ENCODE results near the gene OR1M1.
"Not testable (repeated sequence)": the region's sequence is repeated elsewhere in the genome, so short reads cannot be mapped to it uniquely, and the experiment has no call there.

OR1M1 gene, protein sequence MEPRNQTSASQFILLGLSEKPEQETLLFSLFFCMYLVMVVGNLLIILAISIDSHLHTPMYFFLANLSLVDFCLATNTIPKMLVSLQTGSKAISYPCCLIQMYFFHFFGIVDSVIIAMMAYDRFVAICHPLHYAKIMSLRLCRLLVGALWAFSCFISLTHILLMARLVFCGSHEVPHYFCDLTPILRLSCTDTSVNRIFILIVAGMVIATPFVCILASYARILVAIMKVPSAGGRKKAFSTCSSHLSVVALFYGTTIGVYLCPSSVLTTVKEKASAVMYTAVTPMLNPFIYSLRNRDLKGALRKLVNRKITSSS
- 0 reads per million in 2 donors for total RNA-seq

DNA sequence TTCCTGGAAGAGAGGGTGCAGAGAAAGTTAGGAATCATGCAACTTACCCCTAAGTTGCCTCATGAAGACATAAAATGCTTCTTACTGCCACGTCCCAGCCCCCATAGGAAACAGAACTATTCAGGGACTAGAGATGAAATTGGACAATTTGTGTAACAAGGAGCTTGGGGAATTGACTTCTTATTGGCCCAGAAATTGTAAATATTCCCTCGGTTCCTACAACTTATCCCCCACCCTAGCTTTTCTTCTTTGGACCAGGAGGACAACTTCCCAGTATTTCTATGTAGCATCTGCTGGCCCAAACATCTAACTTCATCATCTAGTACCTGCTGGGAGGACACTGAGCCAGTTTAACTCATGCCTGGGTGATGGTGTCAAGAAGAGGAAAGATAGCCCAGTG is at the start of gene OR1M1:
TSS of gene OR1M1 (plus strand) at position 301 of the 400 bp plus-strand sequence. CDS start 6,184 bp downstream, outside the sequence.
- no peak for DNase-seq

DNA sequence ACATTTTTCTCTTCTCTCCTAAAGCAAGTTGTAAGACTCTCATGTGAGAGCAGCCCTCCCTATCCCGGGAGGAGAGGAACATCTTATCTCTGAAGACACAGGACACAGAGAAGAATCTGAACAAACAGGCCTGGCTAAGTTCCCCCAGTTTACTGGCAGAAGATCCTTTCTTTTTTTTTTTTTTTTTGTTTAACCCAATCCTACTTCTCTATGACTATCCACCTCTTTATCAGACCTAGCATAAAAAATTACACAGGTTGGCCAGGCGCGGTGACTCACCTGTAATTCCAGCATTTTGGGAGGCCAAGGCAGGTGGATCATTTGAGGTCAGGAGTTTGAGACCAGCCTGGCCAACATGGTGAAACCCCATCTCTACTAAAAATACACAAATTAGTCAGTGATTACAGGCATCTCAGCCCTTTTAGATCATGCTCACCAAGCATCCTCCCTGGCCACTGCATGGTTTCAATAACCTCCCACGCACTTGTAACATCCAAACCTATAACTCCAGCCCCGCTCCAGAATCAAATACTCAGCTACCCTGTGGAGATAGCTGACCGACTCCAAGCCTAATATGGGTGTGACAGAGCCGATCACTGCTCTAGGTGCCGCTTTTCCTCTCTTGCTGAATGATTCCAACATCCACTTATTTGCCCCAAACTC is 49.3 kb upstream of the OR1M1 start:
- no peak for DNase-seq

DNA sequence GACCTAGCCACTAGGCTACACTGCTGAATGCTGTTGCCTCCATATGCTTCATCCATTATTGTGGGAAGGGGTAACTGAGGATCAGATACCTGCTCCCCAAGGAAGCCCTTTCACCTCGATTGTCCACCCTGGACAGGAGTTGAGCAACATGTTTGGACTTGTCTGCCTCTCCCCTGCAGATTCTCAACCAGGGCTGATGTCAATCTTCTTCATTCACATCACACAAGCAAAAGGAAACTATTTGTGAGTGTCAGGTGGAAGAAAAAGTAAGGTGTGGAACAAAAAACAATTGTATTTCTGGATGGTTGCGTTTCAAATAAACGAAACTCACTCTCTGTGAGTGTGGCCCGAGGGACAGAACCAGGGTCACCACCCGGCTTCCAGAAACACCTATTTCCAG is 47.1 kb upstream of the OR1M1 start:
- DNase-seq, result no peak

DNA sequence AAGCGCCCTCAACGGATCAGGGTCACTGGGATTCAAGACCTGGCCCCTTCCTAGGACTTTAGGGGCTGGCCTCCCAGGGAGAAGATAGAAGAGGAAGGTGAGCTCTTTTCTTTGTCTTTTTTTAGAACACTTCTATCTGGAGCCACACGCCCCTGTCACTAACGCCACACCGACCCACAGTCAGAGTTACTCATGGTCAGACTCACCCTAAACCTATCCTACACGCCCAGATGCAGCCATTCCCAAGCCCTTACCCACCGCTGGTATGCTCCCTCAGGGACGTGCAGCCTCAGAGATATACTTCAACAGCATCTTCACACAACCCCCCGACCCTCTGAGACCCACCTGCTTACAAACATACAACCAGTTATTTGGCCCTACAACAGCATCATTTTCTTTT is 46.7 kb upstream of the OR1M1 start:
- no peak for DNase-seq

DNA sequence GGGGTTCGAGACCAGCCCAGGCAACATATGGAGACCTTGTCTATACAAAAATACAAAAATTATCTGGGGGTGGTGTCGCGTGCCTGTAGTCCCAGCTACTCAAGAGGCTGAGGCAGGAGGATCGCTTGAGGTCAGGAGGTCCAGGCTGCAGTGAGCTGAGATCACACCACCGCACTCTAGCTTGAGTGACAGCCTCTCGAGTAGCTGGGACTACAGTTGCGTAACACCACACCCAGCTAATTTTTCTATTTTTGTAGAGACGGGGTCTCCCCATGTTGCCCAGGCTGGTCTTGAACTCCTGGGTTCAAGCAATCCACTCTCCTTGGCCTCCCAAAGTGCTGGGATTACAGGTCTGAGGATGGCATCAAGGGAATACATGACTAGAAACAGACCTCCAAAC is 45.8 kb upstream of the OR1M1 start:
- no peak for DNase-seq

DNA sequence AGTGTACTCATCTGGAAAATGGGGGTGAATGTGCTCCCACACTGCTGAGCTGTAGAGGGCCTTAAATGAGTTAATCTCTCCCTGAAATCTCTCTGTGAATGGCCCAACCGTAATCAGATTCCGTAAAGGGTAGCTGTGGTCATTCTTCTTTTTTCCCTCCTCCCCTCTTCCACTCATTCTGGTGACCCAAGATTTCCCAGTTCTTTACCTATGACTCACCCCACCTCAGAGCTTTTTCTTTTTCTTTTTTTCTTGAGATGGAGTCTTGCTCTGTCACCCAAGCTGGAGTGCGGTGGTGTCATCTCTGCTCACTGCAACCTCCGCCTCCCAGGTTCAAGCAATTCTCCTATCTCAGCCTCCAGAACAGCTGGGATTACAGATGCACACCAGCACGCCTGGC is 43.3 kb upstream of the OR1M1 start:
- no peak for DNase-seq

DNA sequence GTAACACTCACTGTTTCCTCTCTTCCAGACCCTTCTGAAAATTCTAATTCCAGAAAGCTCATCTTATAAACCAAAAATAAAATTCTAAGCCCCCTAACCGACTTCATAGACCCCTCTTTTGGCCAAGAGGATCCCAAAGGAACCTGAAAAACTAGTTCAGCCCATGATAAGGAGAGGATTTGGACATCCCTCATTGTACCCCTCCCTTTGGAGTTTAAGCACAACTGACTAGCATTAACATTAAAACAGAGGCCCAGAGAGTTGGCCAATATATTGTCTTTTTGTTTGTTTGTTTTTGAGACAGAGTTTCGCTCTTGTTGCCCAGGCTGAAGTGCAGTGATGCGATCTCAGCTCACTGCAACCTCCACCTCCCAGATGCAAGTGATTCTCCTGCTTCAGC is 42.4 kb upstream of the OR1M1 start:
- DNase-seq, result no peak

DNA sequence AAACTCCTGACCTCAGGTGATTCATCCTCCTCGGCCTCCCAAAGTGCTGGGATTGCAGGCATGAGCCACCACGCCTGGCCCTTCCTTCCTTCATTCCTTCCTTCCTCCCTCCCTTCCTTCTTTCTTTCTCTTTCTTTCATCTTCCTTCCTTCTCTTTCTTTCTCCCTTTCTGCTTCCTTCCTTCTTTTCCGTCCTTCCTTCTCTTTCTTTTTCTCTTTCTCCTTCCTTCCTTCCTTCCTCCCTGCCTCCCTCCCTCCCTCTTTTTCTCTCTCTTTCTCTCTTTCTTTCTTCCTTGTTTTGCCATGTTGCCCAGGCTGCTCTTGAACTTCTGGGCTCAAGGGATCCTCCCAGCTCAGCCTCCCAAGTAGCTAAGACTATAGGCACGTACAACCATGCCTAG is 40.2 kb upstream of the OR1M1 start:
- no peak for DNase-seq

DNA sequence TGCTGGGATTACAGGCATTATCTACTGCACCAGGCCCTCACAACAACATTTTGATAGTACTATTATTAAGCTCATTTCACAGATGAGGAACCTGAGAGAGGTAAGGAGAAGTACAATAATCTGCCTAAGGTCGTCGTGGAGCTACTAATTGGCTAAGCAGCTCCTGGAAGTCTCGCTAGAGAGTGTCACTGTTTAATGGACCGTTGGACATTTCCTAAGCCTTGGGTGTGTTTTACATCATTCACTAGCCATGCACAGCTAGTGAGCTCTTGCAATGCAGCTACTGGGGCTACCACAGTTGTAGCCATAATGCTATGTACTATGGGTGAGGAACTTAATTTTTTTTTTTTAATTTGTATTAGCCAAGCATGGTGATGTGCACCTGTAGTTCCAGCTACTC is 34.0 kb upstream of the OR1M1 start:
- DNase-seq, result no peak

DNA sequence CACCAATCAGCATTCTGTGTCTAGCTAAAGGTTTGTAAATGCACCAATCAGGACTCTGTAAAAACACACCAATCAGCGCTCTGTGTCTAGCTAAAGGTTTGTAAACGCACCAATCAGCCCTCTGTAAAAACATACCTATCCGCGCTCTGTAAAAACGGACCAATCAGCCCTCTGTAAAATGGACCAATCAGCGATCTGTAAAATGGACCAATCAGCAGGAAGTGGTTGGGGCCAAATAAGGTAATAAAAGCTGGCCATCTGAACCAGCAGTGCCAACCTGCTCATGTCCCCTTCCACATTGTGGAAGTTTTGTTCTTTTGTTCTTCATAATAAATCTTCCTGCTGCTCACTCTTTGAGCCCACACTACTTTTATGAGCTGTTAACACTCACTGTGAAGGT is 33.2 kb upstream of the OR1M1 start:
- DNase-seq, result not testable (repeated sequence)

DNA sequence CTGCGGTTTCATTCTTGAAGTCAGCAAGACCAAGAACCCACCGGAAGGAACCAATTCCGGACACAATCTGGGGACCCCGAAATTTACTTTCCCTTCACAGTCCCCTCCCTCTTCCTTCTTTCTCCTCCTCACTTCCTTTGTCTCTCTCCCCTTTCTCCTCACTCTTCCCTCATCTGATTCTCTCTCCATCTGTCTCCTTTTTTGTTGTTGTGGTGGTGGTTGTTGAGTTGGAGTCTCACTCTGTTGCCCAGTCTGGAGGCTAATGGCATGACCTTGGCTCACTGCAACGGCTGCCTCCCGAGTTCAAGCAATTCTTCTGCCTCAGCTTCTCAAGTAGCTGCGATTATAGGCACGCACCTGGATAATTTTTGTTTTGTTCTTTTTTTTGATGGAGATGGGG is 32.7 kb upstream of the OR1M1 start:
- no peak for DNase-seq

DNA sequence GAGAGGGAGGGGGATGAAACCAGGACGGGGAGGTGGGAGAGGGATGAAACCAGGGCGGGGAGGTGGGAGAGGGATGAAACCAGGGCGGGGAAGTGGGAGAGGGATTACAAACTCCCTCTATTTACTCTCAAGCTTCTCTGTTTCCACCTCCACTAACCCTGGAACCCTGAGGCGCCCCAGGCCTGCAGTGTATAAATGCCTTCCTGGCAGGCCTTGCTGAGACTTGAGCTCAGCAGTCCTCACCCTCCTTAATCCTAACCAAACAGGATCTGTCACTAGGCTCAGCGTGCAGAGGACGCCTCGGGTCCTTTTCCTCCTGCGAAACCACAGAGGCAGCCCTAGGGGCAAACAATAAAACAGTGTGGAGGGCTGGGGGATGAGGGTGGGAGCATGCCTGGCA is 32.1 kb upstream of the OR1M1 start:
- DNase-seq, result no peak

DNA sequence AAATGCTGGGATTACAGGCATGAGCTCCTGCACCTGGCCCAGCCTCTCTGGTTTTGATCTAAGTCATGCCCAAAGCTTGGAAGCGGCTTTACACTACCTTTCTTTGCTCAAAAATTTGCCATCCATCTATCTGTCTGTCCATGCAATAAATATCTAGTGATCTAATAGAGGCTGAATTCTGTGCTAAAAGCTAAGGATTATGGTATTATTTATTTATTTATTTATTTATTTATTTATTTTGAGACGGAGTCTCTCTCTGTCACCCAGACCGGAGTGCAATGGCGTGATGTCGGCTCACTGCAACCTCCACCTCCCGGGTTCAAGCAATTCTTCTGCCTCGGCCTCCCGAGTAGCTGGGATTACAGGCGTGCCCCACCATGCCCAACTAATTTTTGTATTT is 30.7 kb upstream of the OR1M1 start:
- not testable (repeated sequence) for DNase-seq

DNA sequence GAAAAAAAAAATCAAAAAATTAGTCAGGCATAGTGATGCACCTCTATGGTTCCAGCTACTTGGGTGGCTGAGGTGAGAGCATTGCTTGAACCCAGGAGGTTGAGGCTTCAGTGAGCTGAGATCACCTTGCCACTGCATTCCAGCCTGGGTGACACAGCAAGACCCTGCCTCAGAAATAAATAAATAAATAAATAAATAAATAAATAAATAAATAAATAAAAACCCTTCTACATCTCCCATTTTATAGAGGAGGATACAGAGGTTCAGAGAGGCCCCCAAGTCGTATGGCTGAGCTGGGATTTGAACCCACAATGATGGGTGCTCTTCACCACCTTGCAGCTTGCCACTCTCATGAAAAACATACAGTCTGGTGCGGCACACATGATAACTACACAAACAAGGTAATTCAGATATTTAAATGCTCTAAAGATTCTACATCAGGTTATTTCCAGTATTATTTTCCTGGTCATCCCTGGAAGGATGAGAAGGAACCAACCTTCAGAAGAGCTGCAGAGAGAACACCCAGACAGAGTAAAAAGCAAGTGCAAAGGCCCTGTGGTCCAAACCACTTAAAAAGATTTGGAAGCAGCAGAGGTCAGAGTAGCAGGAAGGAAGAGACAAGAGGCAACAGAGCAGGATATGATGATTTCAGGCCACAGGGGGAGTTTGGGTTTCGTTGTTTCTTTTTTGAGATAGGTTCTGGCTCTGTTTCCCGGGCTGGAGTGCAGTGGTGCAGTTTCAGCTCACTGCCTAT is 29.2 kb upstream of the OR1M1 start:
- DNase-seq, result no peak

DNA sequence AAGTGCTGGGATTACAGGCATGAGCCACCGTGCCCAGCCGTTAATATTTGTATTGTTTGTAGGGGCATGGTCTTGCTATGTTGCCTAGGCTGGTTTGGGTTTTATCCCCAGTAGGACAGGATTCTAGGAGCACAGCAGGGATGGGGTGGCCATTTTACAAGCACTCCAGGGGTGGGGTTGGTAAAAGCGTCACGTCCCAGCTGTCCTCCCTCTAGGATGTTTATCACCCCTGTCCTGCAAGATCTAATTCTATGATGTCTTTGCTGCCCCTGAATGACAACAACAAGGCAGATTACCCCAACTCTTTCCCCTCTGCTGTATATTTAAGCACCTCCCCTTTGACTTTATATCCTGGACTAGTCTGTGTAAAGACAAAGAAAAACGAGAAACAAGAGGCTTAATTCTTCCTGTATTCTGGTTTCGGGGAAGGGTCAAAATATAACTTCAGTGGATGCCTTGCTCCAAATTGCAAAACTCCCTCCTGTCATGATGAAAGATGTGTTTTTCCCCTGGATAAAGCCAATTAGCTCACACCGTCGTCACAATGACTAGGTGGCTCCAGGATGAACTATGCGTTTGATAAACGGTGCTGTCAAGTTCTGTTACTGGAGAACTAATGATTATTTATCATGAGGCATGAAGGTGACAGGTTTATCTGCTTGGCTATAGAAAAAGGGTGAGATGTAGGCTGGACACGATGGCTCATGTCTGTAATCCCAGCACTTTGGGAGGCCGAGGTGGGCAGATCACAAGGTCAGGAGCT is 27.8 kb upstream of the OR1M1 start:
- no peak for DNase-seq

DNA sequence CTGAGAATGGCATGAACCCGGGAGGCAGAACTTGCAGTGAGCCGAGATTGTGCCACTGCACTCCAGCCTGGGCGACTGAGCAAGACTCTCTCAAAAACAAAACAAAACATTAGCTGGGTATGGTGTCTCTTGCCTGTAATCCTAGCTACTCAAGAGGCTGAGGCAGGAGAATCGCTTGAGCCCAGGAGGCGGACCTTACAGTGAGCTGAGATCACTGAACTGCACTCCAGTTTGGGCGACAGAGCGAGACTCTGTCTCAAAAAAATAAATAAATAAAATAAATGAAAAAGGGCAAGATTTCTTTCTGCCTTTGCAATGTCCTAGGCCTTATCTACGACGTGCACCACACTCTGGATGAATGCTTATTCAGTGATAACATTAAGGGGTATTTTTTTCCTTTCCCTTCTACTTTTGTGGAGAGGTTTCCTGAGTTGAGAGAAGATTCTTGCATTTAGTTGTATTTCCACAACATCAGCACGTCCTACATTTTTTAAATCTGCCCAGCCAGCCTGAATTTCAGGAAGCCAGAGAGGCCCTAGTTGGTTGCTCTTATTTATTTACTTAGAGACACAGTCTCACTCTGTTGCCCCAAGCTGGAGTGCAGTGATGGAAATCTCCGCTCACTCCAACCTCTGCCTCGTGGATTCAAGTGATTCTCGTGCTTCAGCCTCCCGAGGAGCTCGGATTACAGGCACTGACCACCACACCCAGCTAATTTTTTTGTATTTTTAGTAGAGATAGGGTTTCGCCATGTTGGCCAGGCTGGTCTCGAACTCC is 26.1 kb upstream of the OR1M1 start:
- DNase-seq, result no peak

DNA sequence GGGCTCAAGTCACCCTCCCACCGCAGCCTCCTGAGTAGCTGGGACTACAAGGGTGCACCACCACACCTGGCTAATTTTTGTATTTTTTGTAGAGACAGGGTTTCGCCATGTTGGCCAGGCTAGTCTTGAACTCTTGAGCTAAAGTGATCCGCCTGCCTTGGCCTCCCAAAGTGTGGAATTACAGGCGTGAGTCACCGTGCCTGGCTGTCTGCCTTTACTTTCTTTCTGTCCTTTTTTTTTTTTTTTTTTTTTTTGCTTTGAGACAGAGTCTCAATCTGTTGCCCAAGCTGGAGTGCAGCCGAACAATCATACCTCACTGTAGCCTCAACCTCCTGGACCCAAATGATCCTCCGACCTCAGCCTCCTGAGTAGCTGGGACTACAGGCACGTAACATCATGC is 25.0 kb upstream of the OR1M1 start:
- DNase-seq, result no peak

DNA sequence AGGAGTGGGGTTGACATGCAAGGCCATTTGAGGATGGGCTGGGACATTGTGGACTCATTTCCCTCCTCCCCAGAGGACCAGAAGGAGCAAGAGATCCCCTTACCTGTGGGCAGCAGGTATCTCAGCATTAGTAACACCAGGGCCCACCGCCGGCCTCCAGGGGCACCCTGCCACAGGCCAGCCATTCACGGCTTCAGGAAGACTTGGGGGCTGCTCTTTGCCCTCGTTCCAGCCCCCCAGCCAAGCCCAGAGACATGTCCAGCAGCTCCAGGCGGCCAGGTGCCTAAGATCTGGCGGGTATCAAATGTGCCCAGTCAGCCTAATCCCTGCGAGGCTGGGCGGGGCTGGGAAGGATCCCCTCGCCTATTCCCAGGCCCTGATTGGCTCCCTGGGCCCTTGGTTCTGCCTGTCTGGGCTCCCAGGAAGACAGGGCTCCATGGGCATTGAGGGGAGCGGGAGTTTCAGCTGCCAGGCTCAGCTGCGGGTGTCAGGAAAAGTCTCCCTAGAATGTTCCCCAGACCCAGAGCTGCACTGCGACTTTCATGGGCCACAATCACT is 21.3 kb upstream of the OR1M1 start:
- DNase-seq, result no peak

DNA sequence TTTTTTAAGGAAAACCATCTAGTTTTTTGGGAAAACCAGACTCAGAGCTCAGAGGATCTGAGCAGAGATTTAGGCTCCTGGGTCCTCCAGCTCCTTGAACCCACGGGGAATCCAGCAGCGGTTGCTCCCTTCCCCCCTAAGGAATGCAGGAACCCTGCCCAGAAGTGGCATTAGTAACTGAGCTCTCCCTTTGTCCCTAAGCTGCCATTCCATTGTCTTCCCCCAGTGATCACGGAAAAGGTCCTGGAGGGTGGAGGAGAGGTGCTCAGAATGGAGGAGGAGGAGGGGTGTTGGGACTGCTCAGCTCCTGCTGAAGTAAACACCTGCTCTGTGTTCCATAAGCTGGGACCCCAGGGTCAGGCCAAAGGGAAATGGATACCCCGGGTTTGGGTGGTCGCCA is 16.8 kb upstream of the OR1M1 start:
- DNase-seq, result no peak

DNA sequence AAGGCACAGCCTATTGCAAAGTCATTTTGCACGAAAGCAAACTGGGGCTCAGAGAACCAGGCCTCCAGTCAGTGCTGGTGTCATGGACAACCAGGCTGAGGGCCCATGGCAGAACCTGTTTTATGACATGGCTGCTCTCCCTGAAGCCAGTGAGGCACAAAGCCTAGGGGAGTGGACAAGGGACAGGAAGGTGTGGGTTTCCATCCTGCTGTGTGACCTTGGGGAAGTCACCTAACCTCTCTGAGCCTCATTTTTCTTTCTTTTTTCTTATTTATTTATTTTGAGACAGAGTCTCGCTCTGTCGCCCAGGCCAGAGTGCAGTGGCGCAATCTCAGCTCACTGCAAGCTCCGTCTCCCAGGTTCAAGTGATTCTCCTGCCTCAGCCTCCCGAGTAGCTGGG is 15.1 kb upstream of the OR1M1 start:
- DNase-seq, result not testable (repeated sequence)

DNA sequence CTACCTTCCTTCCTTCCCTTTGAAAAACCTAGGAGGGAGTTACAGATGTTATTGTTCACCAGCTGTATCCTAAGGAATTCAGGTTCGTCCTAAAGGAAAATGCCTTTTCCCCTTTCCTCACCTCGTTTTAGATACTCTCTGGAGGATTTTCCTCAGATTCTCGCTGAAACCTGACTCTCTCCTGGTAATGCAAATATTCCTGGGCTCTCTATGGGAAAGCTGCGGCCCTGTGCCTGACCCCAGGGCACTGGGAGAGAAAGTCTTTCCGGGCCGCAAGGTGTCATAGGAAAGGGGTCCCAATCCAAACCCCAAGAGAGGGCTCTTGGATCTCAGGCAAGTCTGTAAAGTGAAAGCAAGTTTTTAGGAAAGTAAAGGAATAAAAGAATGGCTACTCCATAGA is 13.1 kb upstream of the OR1M1 start:
- no peak for DNase-seq

Data from T-helper 2 cell (primary cell).